ENCODE data around the gene ALDH1A2.

GRCh38 chr15:58086491-58086890 lies 21.0 kb upstream of the ALDH1A2 start:
- TF ChIP-seq YY1 (IDR thresholded peaks at IDR 0.05; ENCODE audit: insufficient read depth, insufficient read length) (no peak), ZNF274 (IDR thresholded peaks at IDR 0.05; ENCODE audit: low read depth, low read length) (no peak), SUZ12 (IDR thresholded peaks at IDR 0.05; ENCODE audit: extremely low read depth, insufficient read depth, insufficient read length) (no peak)
